ENCODE results near the gene PTMS.

The PTMS gene

GRCh38 chr12:6765634-6766581 lies at the start of gene PTMS:
Gene PTMS (plus strand): TSS chr12:6766363. CDS start chr12:6766706, 343 bp downstream.
- Histone ChIP-seq H3K4me3 (peak within 1 kb of the TSS; percentile 71), H3K36me3 (no peaks in the 10 kb centered on the region), H3K4me2 (peak within 1 kb of the TSS; percentile 95), H4K20me1 (peaks cover 47% of the 10 kb centered on the region), H3K27me3 (peaks cover 96% of the 10 kb centered on the region), H3K9ac (peak within 1 kb of the TSS; percentile 45; the same call in 1 of the 2 replicates), H3K4me1 (peaks cover 35% of the 10 kb centered on the region), H3K9me3 (no peaks in the 10 kb centered on the region), H3K27ac (no peak within 1 kb of the TSS)
- no peak for TF ChIP-seq Cebpa-rat (IDR thresholded peaks at IDR 0.05)

GRCh38 chr12:6716874-6717437 lies 49.2 kb upstream of the PTMS start:
- no peak overlapping the region for H3K27ac ChIP-seq
- no peaks in the 10 kb centered on the region for H3K36me3 ChIP-seq
- no peaks in the 10 kb centered on the region for H4K20me1 ChIP-seq
- no peak overlapping the region for H3K9ac ChIP-seq
- H3K9me3 ChIP-seq = no peaks in the 10 kb centered on the region
- H3K27me3 ChIP-seq = no peaks in the 10 kb centered on the region
- no peak overlapping the region for H3K4me3 ChIP-seq
- no peaks in the 10 kb centered on the region for H3K4me1 ChIP-seq
- TF ChIP-seq Cebpa-rat (IDR thresholded peaks at IDR 0.05) = no peak
- no peak overlapping the region for H3K4me2 ChIP-seq

- Histone ChIP-seq H3K4me3 (no peak overlapping the region), H3K27me3 (no peaks in the 10 kb centered on the region), H3K4me2 (peak overlapping the region; percentile 91; the same call in 1 of the 2 replicates), H3K9ac (no peak overlapping the region), H3K4me1 (peaks cover 16% of the 10 kb centered on the region), H3K9me3 (no peaks in the 10 kb centered on the region), H4K20me1 (no peaks in the 10 kb centered on the region), H3K27ac (no peak overlapping the region), H3K36me3 (peaks cover 19% of the 10 kb centered on the region)
- no peak for TF ChIP-seq Cebpa-rat (IDR thresholded peaks at IDR 0.05)
Observed at GRCh38 chr12:6722863-6723262, 43.3 kb upstream of the PTMS start.

GRCh38 chr12:6723607-6724408 lies 42.4 kb upstream of the PTMS start, which contains the start of gene COPS7A:
Gene COPS7A (plus strand): TSS chr12:6724046. CDS start chr12:6724657, 611 bp downstream.
- peak within 1 kb of the TSS; percentile 71 for H3K4me3 ChIP-seq

GRCh38 chr12:6724409-6724797 lies 41.8 kb upstream of the PTMS start:
- Histone ChIP-seq H3K9me3 (no peaks in the 10 kb centered on the region), H3K36me3 (peaks cover 35% of the 10 kb centered on the region), H3K27me3 (no peaks in the 10 kb centered on the region), H3K4me1 (peaks cover 20% of the 10 kb centered on the region), H3K4me2 (peak overlapping the region; percentile 91), H3K4me3 (peak overlapping the region; percentile 71), H3K27ac (peak overlapping the region; percentile 79), H4K20me1 (no peaks in the 10 kb centered on the region), H3K9ac (peak overlapping the region; percentile 62)
- TF ChIP-seq Cebpa-rat (IDR thresholded peaks at IDR 0.05) = no peak

More at GRCh38 chr12:6723607-6724408, 42.4 kb upstream of the PTMS start, which contains the start of gene COPS7A:
- Histone ChIP-seq H4K20me1 (no peaks in the 10 kb centered on the region), H3K4me2 (peak within 1 kb of the TSS; percentile 91), H3K27ac (peak within 1 kb of the TSS; percentile 79), H3K4me1 (peaks cover 16% of the 10 kb centered on the region), H3K27me3 (no peaks in the 10 kb centered on the region), H3K9me3 (no peaks in the 10 kb centered on the region), H3K9ac (peak within 1 kb of the TSS; percentile 62), H3K36me3 (peaks cover 29% of the 10 kb centered on the region)
- TF ChIP-seq Cebpa-rat (IDR thresholded peaks at IDR 0.05) = no peak

- H3K27ac ChIP-seq = no peak overlapping the region
- H3K4me3 ChIP-seq = no peak overlapping the region
- no peaks in the 10 kb centered on the region for H3K27me3 ChIP-seq
- no peak for TF ChIP-seq Cebpa-rat (IDR thresholded peaks at IDR 0.05)
- H3K36me3 ChIP-seq = peaks cover 44% of the 10 kb centered on the region
- peaks cover 4% of the 10 kb centered on the region; the same call in 1 of the 2 replicates for H4K20me1 ChIP-seq
- no peak overlapping the region for H3K9ac ChIP-seq
- H3K4me1 ChIP-seq = peaks cover 29% of the 10 kb centered on the region
- peak overlapping the region; percentile 91 for H3K4me2 ChIP-seq
- H3K9me3 ChIP-seq = no peaks in the 10 kb centered on the region
Observed at GRCh38 chr12:6725350-6725749, 40.8 kb upstream of the PTMS start.

- peaks cover 78% of the 10 kb centered on the region for H3K36me3 ChIP-seq
- no peak overlapping the region for H3K27ac ChIP-seq
- H3K4me3 ChIP-seq = no peak overlapping the region
- peaks cover 37% of the 10 kb centered on the region for H3K4me1 ChIP-seq
- no peak for TF ChIP-seq Cebpa-rat (IDR thresholded peaks at IDR 0.05)
- no peak overlapping the region for H3K9ac ChIP-seq
- peaks cover 7% of the 10 kb centered on the region; the same call in 1 of the 2 replicates for H4K20me1 ChIP-seq
- no peaks in the 10 kb centered on the region for H3K27me3 ChIP-seq
- no peak overlapping the region for H3K4me2 ChIP-seq
- no peaks in the 10 kb centered on the region for H3K9me3 ChIP-seq
Observed at GRCh38 chr12:6729186-6729585, 37.0 kb upstream of the PTMS start.

GRCh38 chr12:6730169-6730568 lies 36.0 kb upstream of the PTMS start:
- Histone ChIP-seq H3K27me3 (no peaks in the 10 kb centered on the region), H3K27ac (peak overlapping the region; percentile 36), H3K4me2 (peak overlapping the region; percentile 66), H4K20me1 (peaks cover 7% of the 10 kb centered on the region; the same call in 1 of the 2 replicates), H3K4me1 (peaks cover 27% of the 10 kb centered on the region), H3K9ac (0 out of 2 replicates have a peak overlapping the region, but pooled peaks have one; percentile 5), H3K9me3 (no peaks in the 10 kb centered on the region), H3K4me3 (no peak overlapping the region), H3K36me3 (peaks cover 88% of the 10 kb centered on the region)
- no peak for TF ChIP-seq Cebpa-rat (IDR thresholded peaks at IDR 0.05)
